ENCODE measurements around the gene NSUN6.

GRCh38 chr10:18561861-18562551 lies 89.4 kb downstream of the NSUN6 start:
- TF ChIP-seq CTCF (IDR thresholded peaks at IDR 0.05) (no peak), REST (IDR thresholded peaks at IDR 0.05; ENCODE audit: low read depth, low read length) (no peak), POLR2AphosphoS5 (IDR thresholded peaks at IDR 0.05; ENCODE audit: low read depth, low read length) (no peak), EP300 (IDR thresholded peaks at IDR 0.05; ENCODE audit: borderline replicate concordance in 1 of 2, low read depth in 1 of 2, low read length in 1 of 2) (no peak), EZH2phosphoT487 (IDR thresholded peaks at IDR 0.05; ENCODE audit: borderline replicate concordance, low read depth) (no peak), TAF1 (IDR thresholded peaks at IDR 0.05; ENCODE audit: borderline replicate concordance, low read depth, low read length) (no peak), FOXM1 (IDR thresholded peaks at IDR 0.05; ENCODE audit: low read depth) (no peak), JUND (IDR thresholded peaks at IDR 0.05) (no peak), RXRA (IDR thresholded peaks at IDR 0.05; ENCODE audit: borderline replicate concordance, low read depth) (no peak), TCF12 (IDR thresholded peaks at IDR 0.05) (no peak), GATA2 (CRISPR knock-in tag; IDR thresholded peaks at IDR 0.05) (no peak), RCOR1 (IDR thresholded peaks at IDR 0.05; ENCODE audit: low read length) (no peak), GABPA (IDR thresholded peaks at IDR 0.05; ENCODE audit: low read depth) (no peak), USF2 (IDR thresholded peaks at IDR 0.05; ENCODE audit: borderline replicate concordance, low read depth, low read length) (no peak)

Measured in SK-N-SH (cell line).